Measurements from ENCODE around the gene UBXN7.

Gene UBXN7

GRCh38 chr3:196348698-196349097, 83.5 kb downstream of the UBXN7 start:
- TF ChIP-seq YY1 (IDR thresholded peaks at IDR 0.05; ENCODE audit: low read depth) (no peak), ZBTB7A (IDR thresholded peaks at IDR 0.05; ENCODE audit: low read depth) (no peak), TCF12 (IDR thresholded peaks at IDR 0.05; ENCODE audit: low read depth) (no peak), REST (IDR thresholded peaks at IDR 0.05; ENCODE audit: low read depth) (no peak), CEBPB (IDR thresholded peaks at IDR 0.05) (no peak), EP300 (IDR thresholded peaks at IDR 0.05; ENCODE audit: borderline replicate concordance) (no peak), NFIC (IDR thresholded peaks at IDR 0.05) (no peak), FOXM1 (IDR thresholded peaks at IDR 0.05; ENCODE audit: borderline replicate concordance, low read depth) (no peak), EGR1 (IDR thresholded peaks at IDR 0.05) (no peak), RAD21 (IDR thresholded peaks at IDR 0.05; ENCODE audit: low read depth) (no peak)

- no peak for TF ChIP-seq CEBPB (IDR thresholded peaks at IDR 0.05)
- TF ChIP-seq REST (IDR thresholded peaks at IDR 0.05; ENCODE audit: low read depth), result no peak
- no peak for TF ChIP-seq EP300 (IDR thresholded peaks at IDR 0.05; ENCODE audit: borderline replicate concordance)
- TF ChIP-seq YY1 (IDR thresholded peaks at IDR 0.05; ENCODE audit: low read depth), result no peak
- no peak for TF ChIP-seq TCF12 (IDR thresholded peaks at IDR 0.05; ENCODE audit: low read depth)
- no peak for TF ChIP-seq USF1 (IDR thresholded peaks at IDR 0.05)
- no peak for TF ChIP-seq ZBTB7A (IDR thresholded peaks at IDR 0.05; ENCODE audit: low read depth)
- TF ChIP-seq EGR1 (IDR thresholded peaks at IDR 0.05), result no peak
- no peak for TF ChIP-seq TAF1 (IDR thresholded peaks at IDR 0.05; ENCODE audit: low read depth)
- no peak for TF ChIP-seq MAX (IDR thresholded peaks at IDR 0.05)
- no peak for TF ChIP-seq CREB1 (IDR thresholded peaks at IDR 0.05; ENCODE audit: low read depth)
Measured at GRCh38 chr3:196344663-196345062, 87.6 kb downstream of the UBXN7 start.

- no peak for TF ChIP-seq TCF12 (IDR thresholded peaks at IDR 0.05; ENCODE audit: low read depth)
- TF ChIP-seq FOXM1 (IDR thresholded peaks at IDR 0.05; ENCODE audit: borderline replicate concordance, low read depth), result no peak
- TF ChIP-seq RAD21 (IDR thresholded peaks at IDR 0.05; ENCODE audit: low read depth), result no peak
- TF ChIP-seq YY1 (IDR thresholded peaks at IDR 0.05; ENCODE audit: low read depth), result no peak
- TF ChIP-seq NFIC (IDR thresholded peaks at IDR 0.05), result no peak
- no peak for TF ChIP-seq TEAD4 (IDR thresholded peaks at IDR 0.05)
- no peak for TF ChIP-seq CEBPB (IDR thresholded peaks at IDR 0.05)
- TF ChIP-seq USF1 (IDR thresholded peaks at IDR 0.05), result no peak
- TF ChIP-seq TAF1 (IDR thresholded peaks at IDR 0.05; ENCODE audit: low read depth), result no peak
Measured at GRCh38 chr3:196341137-196341536, 91.1 kb downstream of the UBXN7 start.

- TF ChIP-seq YY1 (IDR thresholded peaks at IDR 0.05; ENCODE audit: low read depth), result no peak
- TF ChIP-seq TCF12 (IDR thresholded peaks at IDR 0.05; ENCODE audit: low read depth), result no peak
- TF ChIP-seq ZBTB7A (IDR thresholded peaks at IDR 0.05; ENCODE audit: low read depth), result no peak
- TF ChIP-seq CREB1 (IDR thresholded peaks at IDR 0.05; ENCODE audit: low read depth), result no peak
- TF ChIP-seq TEAD4 (IDR thresholded peaks at IDR 0.05), result no peak
- no peak for TF ChIP-seq MAX (IDR thresholded peaks at IDR 0.05)
- no peak for TF ChIP-seq FOXM1 (IDR thresholded peaks at IDR 0.05; ENCODE audit: borderline replicate concordance, low read depth)
- no peak for TF ChIP-seq REST (IDR thresholded peaks at IDR 0.05; ENCODE audit: low read depth)
- no peak for TF ChIP-seq RAD21 (IDR thresholded peaks at IDR 0.05; ENCODE audit: low read depth)
- TF ChIP-seq EGR1 (IDR thresholded peaks at IDR 0.05), result no peak
- TF ChIP-seq NFIC (IDR thresholded peaks at IDR 0.05), result no peak
- no peak for TF ChIP-seq TAF1 (IDR thresholded peaks at IDR 0.05; ENCODE audit: low read depth)
- TF ChIP-seq USF1 (IDR thresholded peaks at IDR 0.05), result no peak
- no peak for TF ChIP-seq CEBPB (IDR thresholded peaks at IDR 0.05)
- TF ChIP-seq EP300 (IDR thresholded peaks at IDR 0.05; ENCODE audit: borderline replicate concordance), result no peak
Measured at GRCh38 chr3:196340466-196340865, 91.8 kb downstream of the UBXN7 start.

Measured in Ishikawa (cell line).